UCSD-AML1 (cell line): ENCODE data around the gene C1orf21.
A peak's percentile ranks its signal among the peaks of the same experiment; 100 is the strongest.
"Not testable (repeated sequence)": the region's sequence is repeated elsewhere in the genome, so short reads cannot be mapped to it uniquely, and the experiment has no call there.

Experiments used
- DNase-seq: peaks from one replicate; lab custom pipeline; 2025; ENCODE audit not compliant: unreplicated experiment; lab: John Stamatoyannopoulos, UW

C1orf21 gene, protein sequence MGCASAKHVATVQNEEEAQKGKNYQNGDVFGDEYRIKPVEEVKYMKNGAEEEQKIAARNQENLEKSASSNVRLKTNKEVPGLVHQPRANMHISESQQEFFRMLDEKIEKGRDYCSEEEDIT

DNA sequence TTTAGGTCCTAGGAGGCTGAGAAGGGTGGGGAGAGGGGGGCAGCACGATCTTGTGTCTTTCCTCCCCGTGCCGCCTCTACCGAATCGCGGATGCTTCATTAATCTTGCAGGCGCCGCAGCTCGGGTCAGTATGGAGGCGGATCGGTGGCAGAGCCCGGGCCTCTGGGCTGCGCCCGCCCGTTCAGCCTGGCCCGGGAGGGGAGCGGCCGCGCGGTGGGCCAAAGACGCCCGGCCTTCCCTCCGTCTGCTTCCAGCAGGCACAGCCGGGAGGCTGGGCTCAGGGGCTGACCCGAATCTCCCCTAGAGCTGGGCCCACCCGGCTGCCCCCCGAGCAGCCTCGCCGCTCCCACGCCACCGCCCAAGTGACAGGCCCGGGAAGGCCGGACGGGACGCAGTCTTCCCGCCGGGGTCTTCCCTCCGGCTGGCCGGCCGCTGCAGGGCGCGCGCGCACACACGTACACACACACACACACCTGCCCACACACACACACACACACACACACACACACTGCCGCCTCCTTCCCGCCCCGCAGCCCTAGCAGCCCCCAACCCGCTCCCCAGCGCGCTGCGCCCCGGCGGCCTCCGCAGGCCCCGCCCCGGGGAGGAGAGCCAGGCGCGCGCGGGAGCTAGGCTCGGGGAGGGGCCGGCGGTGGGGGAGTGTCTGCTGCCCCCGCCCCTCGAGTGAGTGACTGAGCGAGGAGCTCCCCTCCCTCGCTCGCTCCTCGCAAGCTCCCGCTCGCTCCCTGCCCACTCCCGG lies at the start of gene C1orf21:
Gene C1orf21, plus strand, starts transcription at position 718 of the 757 bp plus-strand sequence. CDS start 90,481 bp downstream, outside the sequence.
- DNase-seq = peak; percentile 28

DNA sequence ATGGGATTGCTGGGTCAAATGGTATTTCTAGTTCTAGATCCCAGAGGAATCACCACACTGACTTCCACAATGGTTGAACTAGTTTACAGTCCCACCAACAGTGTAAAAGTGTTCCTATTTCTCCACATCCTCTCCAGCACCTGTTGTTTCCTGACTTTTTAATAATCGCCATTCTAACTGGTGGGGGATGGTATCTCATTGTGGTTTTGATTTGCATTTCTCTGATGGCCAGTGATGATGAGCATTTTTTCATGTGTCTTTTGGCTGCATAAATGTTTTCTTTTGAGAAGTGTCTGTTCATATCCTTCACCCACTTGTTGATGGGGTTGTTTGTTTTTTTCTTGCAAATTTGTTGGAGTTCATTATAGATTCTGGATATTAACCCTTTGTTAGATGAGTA lies 49.0 kb upstream of the C1orf21 start:
- DNase-seq = not testable (repeated sequence)

- no peak for DNase-seq
Observed at GRCh38 chr1:184340984-184341383, 45.8 kb upstream of the C1orf21 start.

- DNase-seq = no peak
Observed at GRCh38 chr1:184350573-184350972, 36.3 kb upstream of the C1orf21 start.

- DNase-seq = no peak
Observed at GRCh38 chr1:184351416-184351975, 35.3 kb upstream of the C1orf21 start.

DNA sequence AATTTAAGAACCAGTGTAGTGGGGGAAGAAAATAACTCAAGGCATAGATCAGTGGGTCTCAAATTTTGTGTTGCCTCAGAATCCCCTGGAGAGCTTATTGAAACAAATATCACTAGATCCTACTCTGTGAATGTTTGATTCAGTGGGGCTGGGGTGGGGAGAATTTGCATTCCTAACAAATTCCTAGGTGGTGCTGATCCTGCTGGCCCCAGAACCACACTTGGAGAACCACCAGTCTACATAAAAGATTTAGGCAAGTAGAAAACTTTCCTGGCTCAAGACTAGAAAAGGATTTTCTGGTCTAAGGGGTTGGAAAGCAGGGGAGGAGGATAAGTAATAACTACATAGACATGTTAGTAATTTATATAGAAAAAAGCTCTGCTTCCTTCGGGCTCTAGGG lies 34.1 kb upstream of the C1orf21 start:
- no peak for DNase-seq

- DNase-seq = no peak
Observed at GRCh38 chr1:184354719-184355118, 32.1 kb upstream of the C1orf21 start.

GRCh38 chr1:184356891-184357290 lies 29.9 kb upstream of the C1orf21 start:
- no peak for DNase-seq

- DNase-seq = no peak
Observed at GRCh38 chr1:184358256-184358655, 28.6 kb upstream of the C1orf21 start.

DNA sequence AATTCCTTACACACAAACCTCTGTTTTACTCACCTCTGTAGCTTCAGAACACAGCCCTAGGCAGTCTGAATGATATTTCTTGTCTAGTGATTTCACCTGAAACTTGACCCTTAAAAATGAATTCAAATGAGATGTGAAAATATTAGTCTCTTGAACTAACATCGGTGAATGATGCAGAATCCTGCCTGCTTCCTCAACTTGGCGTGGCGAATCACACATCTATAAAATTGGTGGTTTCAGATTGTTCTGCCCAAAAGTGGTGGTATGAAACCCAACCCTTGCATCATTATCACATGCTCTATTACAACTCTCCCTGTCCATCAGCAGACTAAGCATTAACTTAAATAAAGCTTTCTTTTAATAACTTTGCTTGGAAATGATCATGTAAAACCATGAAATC lies 26.9 kb upstream of the C1orf21 start:
- DNase-seq = no peak

DNA sequence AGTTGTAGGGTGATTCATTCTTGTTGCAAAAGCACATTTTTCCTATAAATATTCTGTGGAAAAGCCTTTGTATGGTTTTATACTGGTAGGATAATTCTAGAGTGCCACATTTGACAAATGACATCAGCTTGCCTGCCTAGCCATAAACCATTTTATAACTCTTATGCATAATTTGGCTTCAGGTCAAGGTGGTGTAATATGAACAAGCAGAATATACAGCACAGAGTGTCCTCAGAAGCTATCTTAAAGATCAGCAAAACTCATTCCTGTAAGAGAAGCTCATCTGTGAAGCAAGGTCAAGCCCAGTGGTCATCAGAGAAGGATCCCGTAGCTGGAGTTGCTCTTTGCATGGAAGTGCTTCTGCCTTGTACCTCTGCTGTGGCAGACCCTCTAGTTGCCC lies 24.0 kb upstream of the C1orf21 start:
- no peak for DNase-seq

GRCh38 chr1:184365699-184366098 lies 21.1 kb upstream of the C1orf21 start:
- DNase-seq = no peak

DNA sequence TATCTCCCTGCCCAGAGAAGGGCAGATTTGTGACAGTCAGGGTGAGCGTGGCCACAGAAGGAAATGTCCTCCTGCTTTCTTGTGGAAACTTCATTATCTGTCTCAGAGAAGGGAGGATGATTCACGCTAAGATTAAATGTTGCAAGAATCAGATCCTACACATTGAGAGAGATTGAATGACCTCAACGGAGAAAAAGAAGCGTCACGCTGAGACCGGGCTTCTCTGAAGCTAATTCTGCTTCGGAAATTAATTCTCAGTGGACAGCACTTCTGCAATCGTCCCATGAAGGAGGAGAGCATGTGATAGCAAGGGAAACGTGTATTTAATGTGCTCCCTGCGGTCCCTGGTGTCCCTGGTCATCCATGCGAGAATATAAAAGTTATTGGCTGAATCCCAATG lies 19.8 kb upstream of the C1orf21 start:
- no peak for DNase-seq

DNA sequence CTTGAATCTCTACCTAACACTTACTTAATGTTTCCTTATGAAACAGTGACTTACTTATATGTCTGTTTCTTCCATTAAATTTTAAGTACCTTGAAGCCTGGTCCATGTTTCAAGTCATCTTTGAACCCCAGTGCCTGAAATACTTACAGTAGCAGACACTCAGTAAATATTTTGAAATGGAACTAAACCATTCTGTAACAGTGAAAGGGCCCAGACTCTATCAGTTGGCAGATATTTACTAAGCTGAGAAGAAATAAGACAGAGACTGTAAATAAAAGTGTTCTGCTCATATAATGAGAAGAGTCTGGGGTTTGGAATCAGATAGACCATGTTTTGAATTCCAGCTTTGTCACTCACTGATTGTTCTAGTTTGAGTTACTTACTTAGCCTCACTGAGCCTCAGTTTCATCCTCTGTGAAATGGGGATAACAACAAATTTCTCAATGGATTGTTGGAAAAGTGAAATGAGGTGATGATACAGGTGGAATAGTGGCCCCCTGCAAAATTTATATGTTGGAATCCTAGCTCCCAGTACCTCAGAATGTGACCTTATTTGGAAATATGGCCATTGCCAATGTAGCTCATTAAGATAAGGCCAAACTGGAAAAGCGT lies 19.3 kb upstream of the C1orf21 start:
- no peak for DNase-seq

- no peak for DNase-seq
Observed at GRCh38 chr1:184368354-184368753, 18.5 kb upstream of the C1orf21 start.

DNA sequence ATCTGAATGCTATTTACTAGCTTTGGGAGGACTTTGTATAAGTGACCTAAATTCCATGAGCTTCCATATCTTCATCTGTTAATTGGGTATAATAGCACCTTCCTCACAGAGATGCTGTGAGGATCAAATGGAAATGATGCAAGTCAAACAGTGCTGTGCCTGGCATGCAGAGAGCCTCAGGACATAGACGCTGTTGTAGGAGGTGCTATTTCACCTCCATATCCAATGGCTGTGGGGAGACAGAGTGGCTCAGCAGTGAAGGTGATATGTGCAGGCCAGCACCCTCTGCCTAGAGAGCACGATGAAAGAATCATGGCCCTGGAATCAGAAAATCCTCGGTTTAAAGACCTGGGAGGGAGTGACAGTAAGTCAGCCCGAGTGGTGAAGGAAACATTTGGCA lies 16.0 kb upstream of the C1orf21 start:
- no peak for DNase-seq

GRCh38 chr1:184373155-184373554 lies 13.7 kb upstream of the C1orf21 start:
- no peak for DNase-seq

- no peak for DNase-seq
Observed at GRCh38 chr1:184376369-184376768, 10.5 kb upstream of the C1orf21 start.

GRCh38 chr1:184379111-184379752 lies 7.6 kb upstream of the C1orf21 start:
- no peak for DNase-seq

DNA sequence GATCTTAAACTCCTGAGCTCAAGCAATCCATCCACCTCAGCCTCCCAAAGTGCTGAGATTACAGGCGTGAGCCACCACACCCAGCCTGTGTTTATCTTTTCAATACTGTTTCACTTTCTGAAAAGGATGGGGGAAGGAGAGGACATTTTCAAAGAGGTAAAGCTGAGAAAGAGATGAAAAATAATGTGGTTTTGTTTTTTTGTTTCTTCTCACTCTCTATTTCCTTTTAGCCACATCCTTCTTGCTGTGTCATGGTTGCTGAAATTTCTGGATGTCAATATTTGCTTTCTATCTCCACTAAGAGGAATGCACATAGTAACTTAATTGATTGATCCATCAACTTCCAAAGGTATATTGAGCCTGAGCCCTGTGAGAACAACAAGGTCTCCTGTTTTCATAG lies 6.4 kb upstream of the C1orf21 start:
- no peak for DNase-seq

DNA sequence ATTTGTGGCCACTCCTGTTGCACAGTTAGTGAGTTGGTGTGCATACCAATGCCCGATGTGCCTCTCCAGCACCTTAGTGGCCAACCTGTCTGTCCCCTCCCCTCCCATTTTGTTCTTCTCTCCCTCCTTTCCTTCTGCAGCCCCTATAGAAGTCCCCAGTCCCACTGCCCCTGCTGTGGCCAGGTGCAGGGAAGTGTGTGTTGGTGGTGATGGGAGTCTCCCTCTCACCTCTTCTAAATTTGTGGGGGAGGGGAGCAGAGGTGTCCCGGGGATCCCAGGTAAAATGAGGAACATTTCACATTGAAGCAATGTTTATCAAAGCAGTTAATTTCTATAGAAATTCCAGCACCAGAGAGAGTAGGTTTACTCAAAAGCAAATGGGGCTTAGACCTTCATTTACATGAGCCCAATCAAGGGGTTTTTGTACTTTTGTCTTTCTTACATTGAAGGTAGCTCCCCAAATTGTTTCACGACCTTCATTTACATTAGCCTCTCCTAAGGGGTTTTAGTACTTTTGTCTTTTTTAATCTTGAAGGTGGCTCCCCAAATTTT lies 3.0 kb upstream of the C1orf21 start:
- no peak for DNase-seq
